LNCaP clone FGC (cell line): ENCODE data around the gene KRT85.

Source experiments
- DNase-seq: peaks from one replicate; pipeline ENCODE4 v3.0.0-alpha.2; 2011; ENCODE audit warnings: low read depth
- H3K4me3 ChIP-seq: 2 replicates; pipeline ENCODE4 v1.5.1; 2011; ENCODE audit warnings: mild to moderate bottlenecking, low read depth, low read length, control low read depth
- CTCF ChIP-seq: IDR thresholded peaks from 2 replicates; pipeline ENCODE4 v1.5.1; 2012; ENCODE audit warnings: mild to moderate bottlenecking; ENCODE audit not compliant: control insufficient read depth, insufficient read depth; ENCODE audit errors: extremely low read depth

Gene KRT85

GRCh38 chr12:52310622-52311284, 56.5 kb downstream of the KRT85 start:
- TF ChIP-seq CTCF: no peak
- no peak overlapping the region for H3K4me3 ChIP-seq
- DNase-seq: no peak
